Measurements from ENCODE around the gene ACSL3. TPM values are rescaled to one million over a fixed set of nuclear protein-coding genes. Genes with fewer than 3 reads are reported as not detected.
A peak's percentile ranks its signal among the peaks of the same experiment; 100 is the strongest.

The ACSL3 gene
- total RNA-seq, 3 donors from 2014 or later (not counting 1 experiment from before 2014, with no cell fraction given) = 55.4 to 86.6 (median 66.7) TPM

- Histone ChIP-seq H3K4me1 (ENCODE audit: control insufficient read depth, insufficient read depth, low read length) (no peaks in the 10 kb centered on the region), H3K9me3 (ENCODE audit: control insufficient read depth, insufficient read depth, low read length) (no peaks in the 10 kb centered on the region), H3K27me3 (ENCODE audit: control insufficient read depth, insufficient read depth, low read length) (no peaks in the 10 kb centered on the region), H3K27ac (ENCODE audit: low read length) (no peak overlapping the region), H3K4me3 (ENCODE audit: low read length) (no peak overlapping the region), H3K36me3 (ENCODE audit: control insufficient read depth, insufficient read depth, low read length) (no peaks in the 10 kb centered on the region)
- DNase-seq (no peak), ATAC-seq (no peak)
- no peaks in the 10 kb centered on the region for H3K9me3 Mint-ChIP-seq
- no peaks in the 10 kb centered on the region for H3K36me3 Mint-ChIP-seq
- H3K4me1 Mint-ChIP-seq = no peaks in the 10 kb centered on the region
- WGBS (ENCODE audit: insufficient coverage) = 78% methylated on average over 7 of the region's 13 CpGs
- peaks cover 7 to 11% of the 10 kb centered on the region in 2 donors for H3K27me3 Mint-ChIP-seq (ENCODE audit: low read depth in 2 of 2)
- H3K27ac Mint-ChIP-seq = no peak overlapping the region
- intact Hi-C loops (cut with micrococcal nuclease) = no loop called here
- no peak overlapping the region for H3K4me3 Mint-ChIP-seq
- TF ChIP-seq, protein P1, sequence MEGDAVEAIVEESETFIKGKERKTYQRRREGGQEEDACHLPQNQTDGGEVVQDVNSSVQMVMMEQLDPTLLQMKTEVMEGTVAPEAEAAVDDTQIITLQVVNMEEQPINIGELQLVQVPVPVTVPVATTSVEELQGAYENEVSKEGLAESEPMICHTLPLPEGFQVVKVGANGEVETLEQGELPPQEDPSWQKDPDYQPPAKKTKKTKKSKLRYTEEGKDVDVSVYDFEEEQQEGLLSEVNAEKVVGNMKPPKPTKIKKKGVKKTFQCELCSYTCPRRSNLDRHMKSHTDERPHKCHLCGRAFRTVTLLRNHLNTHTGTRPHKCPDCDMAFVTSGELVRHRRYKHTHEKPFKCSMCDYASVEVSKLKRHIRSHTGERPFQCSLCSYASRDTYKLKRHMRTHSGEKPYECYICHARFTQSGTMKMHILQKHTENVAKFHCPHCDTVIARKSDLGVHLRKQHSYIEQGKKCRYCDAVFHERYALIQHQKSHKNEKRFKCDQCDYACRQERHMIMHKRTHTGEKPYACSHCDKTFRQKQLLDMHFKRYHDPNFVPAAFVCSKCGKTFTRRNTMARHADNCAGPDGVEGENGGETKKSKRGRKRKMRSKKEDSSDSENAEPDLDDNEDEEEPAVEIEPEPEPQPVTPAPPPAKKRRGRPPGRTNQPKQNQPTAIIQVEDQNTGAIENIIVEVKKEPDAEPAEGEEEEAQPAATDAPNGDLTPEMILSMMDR (IDR thresholded peaks at IDR 0.05) = no peak
These were observed 89.9 kb downstream of the ACSL3 start for GRCh38 chr2:222950638-222951285.

- Mint-ChIP-seq H3K4me1 (no peaks in the 10 kb centered on the region), H3K27me3 (ENCODE audit: low read depth in 2 of 2) (peaks cover 7 to 12% of the 10 kb centered on the region in 2 donors), H3K9me3 (no peaks in the 10 kb centered on the region), H3K4me3 (no peak overlapping the region), H3K27ac (no peak overlapping the region), H3K36me3 (no peaks in the 10 kb centered on the region)
- intact Hi-C loops (cut with micrococcal nuclease) = no loop called here
- H3K9me3 ChIP-seq (ENCODE audit: control insufficient read depth, insufficient read depth, low read length) = no peaks in the 10 kb centered on the region
- peak in 1 of 2 donors; percentile 11 for DNase-seq
- H3K36me3 ChIP-seq (ENCODE audit: control insufficient read depth, insufficient read depth, low read length) = no peaks in the 10 kb centered on the region
- TF ChIP-seq, protein P1 (IDR thresholded peaks at IDR 0.05) = no peak
- no peaks in the 10 kb centered on the region for H3K27me3 ChIP-seq (ENCODE audit: control insufficient read depth, insufficient read depth, low read length)
- no peak for ATAC-seq
- no peak overlapping the region for H3K4me3 ChIP-seq (ENCODE audit: low read length)
- H3K4me1 ChIP-seq (ENCODE audit: control insufficient read depth, insufficient read depth, low read length) = no peaks in the 10 kb centered on the region
- no peak overlapping the region for H3K27ac ChIP-seq (ENCODE audit: low read length)
These were observed 91.4 kb downstream of the ACSL3 start for GRCh38 chr2:222952204-222952603.

DNA sequence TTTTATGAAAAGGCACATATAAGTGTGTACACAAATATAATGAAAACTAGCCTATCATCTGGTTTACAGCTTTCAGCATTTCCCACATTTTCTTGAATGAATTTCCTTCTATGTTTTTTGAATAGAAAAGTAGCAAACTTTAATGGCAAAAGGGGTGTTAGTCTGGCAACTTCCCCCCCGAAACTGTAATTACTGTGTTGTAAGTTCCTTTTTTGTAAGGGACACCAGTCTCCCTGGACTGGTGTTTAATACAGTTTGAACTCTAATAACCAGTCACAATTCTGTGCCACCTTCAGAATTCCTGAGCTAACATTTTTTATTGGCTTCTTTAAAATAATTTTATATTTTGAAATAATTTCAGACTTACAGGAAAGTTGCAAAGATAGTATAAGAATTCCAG lies 94.2 kb downstream of the ACSL3 start:
- H3K27me3 ChIP-seq (ENCODE audit: control insufficient read depth, insufficient read depth, low read length) = no peaks in the 10 kb centered on the region
- intact Hi-C loops (cut with micrococcal nuclease) = no loop called here
- no peaks in the 10 kb centered on the region for H3K36me3 Mint-ChIP-seq
- H3K4me3 Mint-ChIP-seq = no peak overlapping the region
- H3K36me3 ChIP-seq (ENCODE audit: control insufficient read depth, insufficient read depth, low read length) = no peaks in the 10 kb centered on the region
- no peaks in the 10 kb centered on the region for H3K9me3 ChIP-seq (ENCODE audit: control insufficient read depth, insufficient read depth, low read length)
- no peak overlapping the region for H3K4me3 ChIP-seq (ENCODE audit: low read length)
- TF ChIP-seq, protein P1 (IDR thresholded peaks at IDR 0.05) = no peak
- no peak for DNase-seq
- no peaks in the 10 kb centered on the region for H3K9me3 Mint-ChIP-seq
- H3K27me3 Mint-ChIP-seq (ENCODE audit: low read depth in 2 of 2) = peaks cover 13 to 16% of the 10 kb centered on the region in 2 donors
- H3K27ac ChIP-seq (ENCODE audit: low read length) = no peak overlapping the region
- ATAC-seq = no peak
- whole genome bisulfite sequencing (ENCODE audit: insufficient coverage) = 73% methylated on average over 1 of the region's 1 CpG
- H3K4me1 Mint-ChIP-seq = no peaks in the 10 kb centered on the region
- H3K4me1 ChIP-seq (ENCODE audit: control insufficient read depth, insufficient read depth, low read length) = no peaks in the 10 kb centered on the region
- no peak overlapping the region for H3K27ac Mint-ChIP-seq

- no peaks in the 10 kb centered on the region for H3K9me3 ChIP-seq (ENCODE audit: control insufficient read depth, insufficient read depth, low read length)
- Mint-ChIP-seq H3K27me3 (ENCODE audit: low read depth in 2 of 2) (peaks cover 15% of the 10 kb centered on the region in 2 donors), H3K36me3 (no peaks in the 10 kb centered on the region), H3K27ac (no peak overlapping the region), H3K4me3 (no peak overlapping the region), H3K4me1 (no peaks in the 10 kb centered on the region), H3K9me3 (no peaks in the 10 kb centered on the region)
- intact Hi-C loops (cut with micrococcal nuclease) = no loop called here
- WGBS (ENCODE audit: insufficient coverage) = 83% methylated on average over 4 of the region's 4 CpGs
- no peaks in the 10 kb centered on the region for H3K27me3 ChIP-seq (ENCODE audit: control insufficient read depth, insufficient read depth, low read length)
- no peak overlapping the region for H3K4me3 ChIP-seq (ENCODE audit: low read length)
- DNase-seq (no peak), ATAC-seq (no peak)
- TF ChIP-seq, protein P1 (IDR thresholded peaks at IDR 0.05) = no peak
- H3K4me1 ChIP-seq (ENCODE audit: control insufficient read depth, insufficient read depth, low read length) = no peaks in the 10 kb centered on the region
- H3K36me3 ChIP-seq (ENCODE audit: control insufficient read depth, insufficient read depth, low read length) = no peaks in the 10 kb centered on the region
- H3K27ac ChIP-seq (ENCODE audit: low read length) = no peak overlapping the region
These were observed 98.5 kb downstream of the ACSL3 start for GRCh38 chr2:222959358-222959757.
